ENCODE measurements around the gene KIAA1217.

KIAA1217 gene

DNA sequence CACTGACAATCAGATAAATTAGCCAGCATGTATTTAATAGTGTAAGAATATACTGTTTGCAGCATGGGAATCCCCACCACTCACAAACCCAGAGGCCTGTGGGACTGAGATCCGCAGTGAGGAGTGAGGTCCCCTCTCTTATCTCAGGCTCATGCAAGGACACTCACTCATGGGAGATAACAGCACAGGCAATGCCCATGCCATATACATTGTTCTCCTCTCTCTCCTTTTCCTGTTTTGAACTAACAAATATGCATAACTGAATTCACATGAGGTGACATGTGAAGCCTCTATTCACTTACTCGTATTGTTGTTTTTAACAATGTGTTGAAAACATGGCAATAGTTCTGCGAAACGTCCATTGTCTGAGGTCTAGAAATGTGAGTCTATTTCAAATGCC lies 284.2 kb downstream of the KIAA1217 start:
- H4K20me1 ChIP-seq (ENCODE audit: insufficient read depth, low read length), result no peaks in the 10 kb centered on the region
- no peaks in the 10 kb centered on the region for H3K9me3 ChIP-seq (ENCODE audit: insufficient read depth, low read length, severe bottlenecking)
- H3K79me2 ChIP-seq (ENCODE audit: insufficient read depth, low read length), result no peaks in the 10 kb centered on the region

DNA sequence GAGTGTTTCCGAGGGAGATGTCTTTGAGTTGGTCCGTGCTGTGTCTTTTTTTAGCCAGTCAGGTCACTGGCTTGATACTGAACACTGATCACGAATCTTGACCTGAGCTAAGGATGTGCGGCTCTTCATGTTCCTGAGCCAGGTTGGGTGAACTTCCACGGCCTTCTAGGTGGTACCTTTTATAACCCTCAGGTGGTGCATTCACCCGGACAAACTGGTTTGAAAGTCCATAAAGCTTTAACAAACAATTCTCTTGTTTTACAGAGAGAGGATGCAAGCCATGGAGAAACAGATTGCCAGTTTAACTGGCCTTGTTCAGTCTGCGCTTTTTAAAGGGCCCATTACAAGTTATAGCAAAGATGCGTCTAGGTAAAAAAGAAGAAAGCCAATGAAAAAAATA lies 285.3 kb downstream of the KIAA1217 start:
- TF ChIP-seq, protein P1, sequence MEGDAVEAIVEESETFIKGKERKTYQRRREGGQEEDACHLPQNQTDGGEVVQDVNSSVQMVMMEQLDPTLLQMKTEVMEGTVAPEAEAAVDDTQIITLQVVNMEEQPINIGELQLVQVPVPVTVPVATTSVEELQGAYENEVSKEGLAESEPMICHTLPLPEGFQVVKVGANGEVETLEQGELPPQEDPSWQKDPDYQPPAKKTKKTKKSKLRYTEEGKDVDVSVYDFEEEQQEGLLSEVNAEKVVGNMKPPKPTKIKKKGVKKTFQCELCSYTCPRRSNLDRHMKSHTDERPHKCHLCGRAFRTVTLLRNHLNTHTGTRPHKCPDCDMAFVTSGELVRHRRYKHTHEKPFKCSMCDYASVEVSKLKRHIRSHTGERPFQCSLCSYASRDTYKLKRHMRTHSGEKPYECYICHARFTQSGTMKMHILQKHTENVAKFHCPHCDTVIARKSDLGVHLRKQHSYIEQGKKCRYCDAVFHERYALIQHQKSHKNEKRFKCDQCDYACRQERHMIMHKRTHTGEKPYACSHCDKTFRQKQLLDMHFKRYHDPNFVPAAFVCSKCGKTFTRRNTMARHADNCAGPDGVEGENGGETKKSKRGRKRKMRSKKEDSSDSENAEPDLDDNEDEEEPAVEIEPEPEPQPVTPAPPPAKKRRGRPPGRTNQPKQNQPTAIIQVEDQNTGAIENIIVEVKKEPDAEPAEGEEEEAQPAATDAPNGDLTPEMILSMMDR (IDR thresholded peaks at IDR 0.05; ENCODE audit: borderline replicate concordance, extremely low read depth, low read length, poor library complexity, severe bottlenecking), result no peak
- no peak for TF ChIP-seq EZH2 (IDR thresholded peaks at IDR 0.05; ENCODE audit: borderline replicate concordance, low read depth, low read length, severe bottlenecking)

More for the DNA sequence above, 284.2 kb downstream of the KIAA1217 start:
- ATAC-seq (ENCODE audit: insufficient read depth, low read depth), result no peak
- TF ChIP-seq EZH2 (IDR thresholded peaks at IDR 0.05; ENCODE audit: borderline replicate concordance, low read depth, low read length, severe bottlenecking), result no peak
- TF ChIP-seq, protein P1 (IDR thresholded peaks at IDR 0.05; ENCODE audit: borderline replicate concordance, extremely low read depth, low read length, poor library complexity, severe bottlenecking), result no peak
- Histone ChIP-seq H3K27ac (ENCODE audit: low read length) (no peak overlapping the region), H3K4me2 (ENCODE audit: insufficient read depth, low read length) (no peak overlapping the region), H2AFZ (ENCODE audit: low read depth, low read length) (no peak overlapping the region), H3K4me1 (ENCODE audit: insufficient read depth, low read length) (no peaks in the 10 kb centered on the region), H3K27me3 (ENCODE audit: insufficient read depth, low read length, poor library complexity) (no peaks in the 10 kb centered on the region), H3K36me3 (ENCODE audit: insufficient read depth, low read length) (no peaks in the 10 kb centered on the region), H3K9ac (ENCODE audit: low read depth, low read length) (no peak overlapping the region), H3K4me3 (ENCODE audit: low read depth in 1 of 2, low read length in 2 of 2) (no peak overlapping the region)
- no peak for DNase-seq

GRCh38 chr10:24494777-24495176 lies 285.8 kb downstream of the KIAA1217 start:
- Histone ChIP-seq H4K20me1 (ENCODE audit: insufficient read depth, low read length) (no peaks in the 10 kb centered on the region), H2AFZ (ENCODE audit: low read depth, low read length) (no peak overlapping the region), H3K27me3 (ENCODE audit: insufficient read depth, low read length, poor library complexity) (no peaks in the 10 kb centered on the region), H3K36me3 (ENCODE audit: insufficient read depth, low read length) (no peaks in the 10 kb centered on the region), H3K4me3 (ENCODE audit: low read depth in 1 of 2, low read length in 2 of 2) (no peak overlapping the region), H3K4me2 (ENCODE audit: insufficient read depth, low read length) (no peak overlapping the region), H3K9ac (ENCODE audit: low read depth, low read length) (no peak overlapping the region), H3K79me2 (ENCODE audit: insufficient read depth, low read length) (no peaks in the 10 kb centered on the region), H3K9me3 (ENCODE audit: insufficient read depth, low read length, severe bottlenecking) (no peaks in the 10 kb centered on the region), H3K27ac (ENCODE audit: low read length) (no peak overlapping the region), H3K4me1 (ENCODE audit: insufficient read depth, low read length) (no peaks in the 10 kb centered on the region)
- DNase-seq (no peak), ATAC-seq (ENCODE audit: insufficient read depth, low read depth) (no peak)
- TF ChIP-seq, protein P1 (IDR thresholded peaks at IDR 0.05; ENCODE audit: borderline replicate concordance, extremely low read depth, low read length, poor library complexity, severe bottlenecking), result no peak
- no peak for TF ChIP-seq EZH2 (IDR thresholded peaks at IDR 0.05; ENCODE audit: borderline replicate concordance, low read depth, low read length, severe bottlenecking)

More for the DNA sequence above, 285.3 kb downstream of the KIAA1217 start:
- Histone ChIP-seq H3K4me3 (ENCODE audit: low read depth in 1 of 2, low read length in 2 of 2) (no peak overlapping the region), H3K9ac (ENCODE audit: low read depth, low read length) (no peak overlapping the region), H4K20me1 (ENCODE audit: insufficient read depth, low read length) (no peaks in the 10 kb centered on the region), H3K4me1 (ENCODE audit: insufficient read depth, low read length) (no peaks in the 10 kb centered on the region), H3K9me3 (ENCODE audit: insufficient read depth, low read length, severe bottlenecking) (no peaks in the 10 kb centered on the region), H3K27me3 (ENCODE audit: insufficient read depth, low read length, poor library complexity) (no peaks in the 10 kb centered on the region), H3K79me2 (ENCODE audit: insufficient read depth, low read length) (no peaks in the 10 kb centered on the region), H2AFZ (ENCODE audit: low read depth, low read length) (no peak overlapping the region), H3K27ac (ENCODE audit: low read length) (no peak overlapping the region), H3K4me2 (ENCODE audit: insufficient read depth, low read length) (no peak overlapping the region), H3K36me3 (ENCODE audit: insufficient read depth, low read length) (no peaks in the 10 kb centered on the region)
- ATAC-seq (ENCODE audit: insufficient read depth, low read depth), result no peak
- no peak for DNase-seq
